Measurements from ENCODE around the gene HTR1A. TPM values are rescaled to one million over a fixed set of nuclear protein-coding genes. Genes with fewer than 3 reads are reported as not detected.

HTR1A gene
- total RNA-seq, 8 experiments from 2014 or later = 0.11 to 0.76 (median 0.22) TPM; not detected in 2

- no peak overlapping the region for H3K4me3 ChIP-seq
- no peak overlapping the region for H3K27ac ChIP-seq
- in situ Hi-C loops (cut with MboI; ENCODE audit: low pct_unique_long_range_greater_than_20kb in 2 of 9, low sequenced_read_pairs in 9 of 9, unreplicated experiment in 9 of 9) = loop anchor here in 6 of 9 experiments (10.0 to 25.0 kb wide), 6 partner anchors 520 to 1520 kb away; no protein-coding TSS in a partner anchor
- 0 to 90% (median 48%) methylated on average over 1 to 2 of the region's 2 CpGs; no CpG with 5 or more reads in 2 of the 10 experiments for WGBS, 10 experiments
- ATAC-seq (replicated peaks in 6 of 8) = no peak
- H3K4me1 ChIP-seq (replicated peaks in 1 of 2) = no peaks in the 10 kb centered on the region
These were observed 4.6 kb downstream of the HTR1A start for GRCh38 chr5:63957617-63958016.

- in situ Hi-C loops (cut with MboI; ENCODE audit: low pct_unique_long_range_greater_than_20kb in 2 of 9, low sequenced_read_pairs in 9 of 9, unreplicated experiment in 9 of 9) = loop anchor here in 6 of 9 experiments (10.0 to 25.0 kb wide), 6 partner anchors 516 to 1516 kb away; no protein-coding TSS in a partner anchor
- peak in 2 of 8 experiments; percentile 45 to 80 for ATAC-seq (replicated peaks in 6 of 8)
- 5 to 100% (median 80%) methylated on average over 1 to 3 of the region's 3 CpGs; no CpG with 5 or more reads in 1 of the 10 experiments for WGBS, 10 experiments
- Histone ChIP-seq H3K27ac (no peak overlapping the region), H3K4me1 (replicated peaks in 1 of 2) (no peaks in the 10 kb centered on the region), H3K4me3 (no peak overlapping the region)
These were observed 9.0 kb downstream of the HTR1A start for GRCh38 chr5:63953217-63953616.

- ATAC-seq (replicated peaks in 6 of 8) = peak in 3 of 8 experiments; percentile 97 to 98 (median 98)
- Histone ChIP-seq H3K4me3 (no peak overlapping the region), H3K4me1 (replicated peaks in 1 of 2) (no peaks in the 10 kb centered on the region), H3K27ac (no peak overlapping the region)
- WGBS, 10 experiments = 80 to 100% (median 100%) methylated on average over 1 of the region's 1 CpG; no CpG with 5 or more reads in 7 of the 10 experiments
- in situ Hi-C loops (cut with MboI; ENCODE audit: low pct_unique_long_range_greater_than_20kb in 2 of 9, low sequenced_read_pairs in 9 of 9, unreplicated experiment in 9 of 9) = no loop called here
These were observed 27.1 kb downstream of the HTR1A start for GRCh38 chr5:63935103-63935502.

DNA sequence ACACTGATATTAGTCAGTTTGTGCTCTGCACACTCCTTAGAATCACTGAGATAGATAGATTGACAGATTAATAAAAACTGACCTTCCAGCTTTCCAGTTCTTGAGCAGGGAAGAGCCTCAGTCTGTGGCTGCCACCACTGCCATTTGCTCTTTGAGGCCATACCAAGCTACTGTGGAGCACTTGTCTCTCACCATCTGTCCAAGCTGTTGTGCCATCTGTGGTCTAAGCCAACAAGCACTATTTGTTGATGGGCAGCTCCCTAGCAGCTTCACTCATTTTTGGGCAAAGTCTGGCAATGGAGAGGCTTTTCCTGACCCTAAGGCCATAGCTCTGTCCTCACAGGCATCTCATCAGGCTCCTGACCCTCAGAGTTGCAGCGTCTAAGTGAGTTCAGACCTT lies 30.4 kb downstream of the HTR1A start:
- in situ Hi-C loops (cut with MboI; ENCODE audit: low pct_unique_long_range_greater_than_20kb in 2 of 9, low sequenced_read_pairs in 9 of 9, unreplicated experiment in 9 of 9) = no loop called here

GRCh38 chr5:63928451-63928850 lies 33.8 kb downstream of the HTR1A start:
- H3K4me3 ChIP-seq = no peak overlapping the region
- 0 to 100% (median 90%) methylated on average over 1 to 3 of the region's 3 CpGs; no CpG with 5 or more reads in 3 of the 10 experiments for WGBS, 10 experiments
- no peaks in the 10 kb centered on the region for H3K4me1 ChIP-seq (replicated peaks in 1 of 2)
- in situ Hi-C loops (cut with MboI; ENCODE audit: low pct_unique_long_range_greater_than_20kb in 2 of 9, low sequenced_read_pairs in 9 of 9, unreplicated experiment in 9 of 9) = no loop called here
- H3K27ac ChIP-seq = no peak overlapping the region
- no peak for ATAC-seq (replicated peaks in 6 of 8)

More for the DNA sequence above, 30.4 kb downstream of the HTR1A start:
- no peak for ATAC-seq (replicated peaks in 6 of 8)
- H3K4me1 ChIP-seq (replicated peaks in 1 of 2) = no peaks in the 10 kb centered on the region
- H3K4me3 ChIP-seq = no peak overlapping the region
- WGBS, 10 experiments = 0 to 100% (median 50%) methylated on average over 1 of the region's 1 CpG; no CpG with 5 or more reads in 5 of the 10 experiments
- no peak overlapping the region for H3K27ac ChIP-seq

DNA sequence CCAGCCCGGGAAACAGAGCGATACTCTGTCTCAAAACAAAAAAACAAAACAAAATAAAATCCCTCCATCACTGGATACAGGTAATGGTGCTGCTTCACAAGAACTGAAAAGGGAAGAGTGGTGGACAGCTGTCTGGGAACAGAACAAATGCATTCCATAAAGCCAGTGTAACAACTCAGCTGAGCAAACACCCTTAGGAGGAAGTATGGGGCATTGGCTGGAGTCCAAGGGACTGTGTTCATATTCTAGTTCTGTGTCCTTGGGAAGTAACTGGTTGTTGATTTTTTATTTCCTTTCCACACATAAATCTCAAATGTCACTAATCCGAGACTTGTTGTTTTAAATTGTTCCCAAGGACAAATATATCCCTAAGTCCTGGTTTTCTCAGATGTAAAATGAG lies 38.3 kb downstream of the HTR1A start:
- Histone ChIP-seq H3K4me1 (replicated peaks in 1 of 2) (no peaks in the 10 kb centered on the region), H3K27ac (no peak overlapping the region), H3K4me3 (no peak overlapping the region)
- 0 to 91% (median 43%) methylated on average over 1 to 3 of the region's 3 CpGs; no CpG with 5 or more reads in 4 of the 10 experiments for WGBS, 10 experiments
- in situ Hi-C loops (cut with MboI; ENCODE audit: low pct_unique_long_range_greater_than_20kb in 2 of 9, low sequenced_read_pairs in 9 of 9, unreplicated experiment in 9 of 9) = no loop called here
- peak in 3 of 8 experiments; percentile 29 to 89 (median 43) for ATAC-seq (replicated peaks in 6 of 8)

DNA sequence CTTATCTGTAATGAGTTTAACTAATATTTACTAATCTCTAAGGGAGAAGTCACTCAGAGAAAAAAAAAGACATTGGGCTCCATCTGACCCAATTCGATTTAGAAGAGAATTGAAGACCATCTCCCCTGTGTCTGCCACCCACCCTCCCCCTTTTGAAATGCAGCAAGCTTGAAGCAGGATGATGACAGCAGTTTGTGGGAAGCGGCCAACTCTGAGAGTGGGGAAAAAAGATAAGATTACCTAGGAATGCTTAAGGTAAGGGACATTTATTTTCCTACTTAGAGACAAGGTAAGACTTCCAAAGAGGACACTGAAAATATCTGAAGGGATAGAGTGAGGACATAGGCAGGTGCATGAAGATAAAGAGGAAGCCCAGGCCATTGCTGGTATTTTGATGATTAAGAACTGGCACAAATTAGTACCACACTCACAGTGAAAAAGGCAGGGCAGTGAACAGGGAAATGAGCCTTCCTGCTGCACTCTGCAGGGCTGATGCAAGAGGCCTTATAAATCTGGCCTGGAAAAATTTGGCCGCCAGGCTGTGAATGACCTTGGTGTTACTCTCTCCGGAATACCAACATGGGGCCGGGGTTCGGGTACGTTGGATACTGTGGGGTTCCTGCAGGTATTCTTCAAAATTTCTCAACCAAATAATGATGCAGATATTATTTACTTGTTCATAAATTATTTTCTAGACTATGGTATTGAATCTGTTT lies 42.3 kb downstream of the HTR1A start:
- no peak for ATAC-seq (replicated peaks in 6 of 8)
- in situ Hi-C loops (cut with MboI; ENCODE audit: low pct_unique_long_range_greater_than_20kb in 2 of 9, low sequenced_read_pairs in 9 of 9, unreplicated experiment in 9 of 9) = no loop called here
- 0 to 77% (median 73%) methylated on average over 1 to 7 of the region's 7 CpGs; no CpG with 5 or more reads in 3 of the 10 experiments for WGBS, 10 experiments
- Histone ChIP-seq H3K27ac (no peak overlapping the region), H3K4me1 (replicated peaks in 1 of 2) (no peaks in the 10 kb centered on the region), H3K4me3 (no peak overlapping the region)

DNA sequence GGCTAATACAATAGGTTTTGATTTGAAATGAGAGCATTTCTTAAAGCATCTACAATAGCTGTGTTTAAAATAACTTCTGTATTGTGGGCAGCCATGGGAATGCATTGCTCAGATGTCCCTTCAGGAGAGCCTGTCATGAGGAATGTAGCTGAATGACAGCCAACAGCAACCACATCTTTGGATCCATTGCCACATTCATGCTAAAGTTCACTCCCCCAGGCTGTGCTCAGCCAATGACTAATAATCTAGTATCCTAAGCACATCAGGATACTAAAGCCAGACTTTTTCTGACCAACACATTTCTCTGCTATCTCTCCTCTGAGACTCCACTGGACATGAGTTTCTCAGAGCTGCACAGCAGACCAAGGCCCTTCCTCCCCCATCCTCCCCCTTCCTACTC lies 45.5 kb downstream of the HTR1A start:
- Histone ChIP-seq H3K4me3 (no peak overlapping the region), H3K4me1 (replicated peaks in 1 of 2) (no peaks in the 10 kb centered on the region), H3K27ac (no peak overlapping the region)
- in situ Hi-C loops (cut with MboI; ENCODE audit: low pct_unique_long_range_greater_than_20kb in 2 of 9, low sequenced_read_pairs in 9 of 9, unreplicated experiment in 9 of 9) = no loop called here
- ATAC-seq (replicated peaks in 6 of 8) = peak in 1 of 8 experiments; percentile 58

DNA sequence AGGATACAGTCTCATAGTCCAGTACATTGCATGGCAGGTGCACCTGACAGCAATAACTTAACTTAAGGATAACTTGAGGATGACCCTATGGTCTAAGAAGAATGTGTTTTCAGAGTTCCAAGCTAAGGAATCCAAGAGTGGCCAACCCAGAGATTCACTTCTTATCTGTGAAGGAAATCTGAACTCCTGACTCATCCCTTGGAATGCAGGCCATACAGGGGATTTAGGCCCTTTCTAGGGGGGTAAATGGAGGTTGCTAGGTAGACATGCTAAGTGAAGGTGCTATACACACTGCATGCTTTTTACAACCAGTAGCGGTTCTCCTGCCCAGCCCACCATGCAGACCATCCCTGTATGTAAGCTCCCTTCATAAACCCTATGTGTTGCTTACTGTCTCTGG lies 50.4 kb downstream of the HTR1A start:
- 80 to 100% (median 95%) methylated on average over 1 of the region's 1 CpG; no CpG with 5 or more reads in 6 of the 10 experiments for WGBS, 10 experiments
- in situ Hi-C loops (cut with MboI; ENCODE audit: low pct_unique_long_range_greater_than_20kb in 2 of 9, low sequenced_read_pairs in 9 of 9, unreplicated experiment in 9 of 9) = no loop called here
- Histone ChIP-seq H3K4me3 (no peak overlapping the region), H3K4me1 (replicated peaks in 1 of 2) (no peaks in the 10 kb centered on the region), H3K27ac (no peak overlapping the region)
- ATAC-seq (replicated peaks in 6 of 8) = no peak

Other genes starting within 250 kb of the HTR1A start
- 10 to 100 TPM in 1 of 8 experiments, 1 to 10 TPM in 7; 2.5 to 10.8 (median 4.4) TPM for gene RNF180, start 203.4 kb upstream of the HTR1A start, total RNA-seq

Measured in motor neuron (in vitro differentiated cells).